ENCODE results near the gene KIF13A. TPM values are rescaled to one million over a fixed set of nuclear protein-coding genes. Genes with fewer than 3 reads are reported as not detected.
"Not testable (repeated sequence)": the region's sequence is repeated elsewhere in the genome, so short reads cannot be mapped to it uniquely, and the experiment has no call there.

The KIF13A gene
- total RNA-seq, 1 experiment from 2014 or later: 23.7 TPM

DNA sequence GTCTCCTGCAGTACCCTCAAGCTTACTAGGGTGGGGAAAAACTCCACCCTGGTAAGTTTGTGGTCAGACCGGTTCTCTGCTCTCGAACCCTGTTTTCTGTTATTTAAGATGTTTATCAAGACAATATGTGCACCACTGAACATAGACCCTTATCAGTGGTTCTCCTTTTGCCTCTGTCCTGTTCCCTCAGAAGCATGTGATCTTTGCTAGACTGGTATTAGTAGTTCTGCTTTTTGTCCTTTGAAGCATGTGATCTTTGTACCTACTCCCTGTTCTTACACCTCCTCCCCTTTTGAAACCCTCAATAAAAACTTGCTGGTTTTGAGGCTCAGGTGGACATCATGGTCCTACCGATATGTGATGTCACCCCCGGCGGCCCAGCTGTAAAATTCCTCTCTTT, 180.0 kb downstream of the KIF13A start:
- DNase-seq (ENCODE audit: low read depth); in situ Hi-C loops (cut with HindIII; ENCODE audit: low pct_unique_long_range_greater_than_20kb, low sequenced_read_pairs): not testable (repeated sequence)

DNA sequence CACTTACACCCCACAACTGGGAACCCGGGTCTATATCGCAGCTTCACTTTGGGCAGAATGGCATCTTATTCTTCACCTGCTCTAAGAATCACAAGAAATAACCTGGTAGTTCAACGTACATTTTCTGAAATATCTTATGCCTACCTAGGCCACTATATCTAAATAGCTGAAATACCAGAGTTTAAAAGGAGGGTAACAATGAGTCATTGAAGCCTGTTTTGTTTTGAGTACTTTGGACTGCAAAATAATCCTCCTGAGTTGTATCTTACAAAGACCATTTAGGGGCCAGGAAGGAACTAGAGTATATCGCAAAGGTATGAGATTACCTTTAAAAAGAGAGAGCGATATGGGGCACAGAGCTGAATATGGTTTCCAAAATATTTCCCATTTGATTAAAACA, 184.0 kb downstream of the KIF13A start:
- in situ Hi-C loops (cut with HindIII; ENCODE audit: low pct_unique_long_range_greater_than_20kb, low sequenced_read_pairs): no loop called here
- DNase-seq (ENCODE audit: low read depth): no peak

DNA sequence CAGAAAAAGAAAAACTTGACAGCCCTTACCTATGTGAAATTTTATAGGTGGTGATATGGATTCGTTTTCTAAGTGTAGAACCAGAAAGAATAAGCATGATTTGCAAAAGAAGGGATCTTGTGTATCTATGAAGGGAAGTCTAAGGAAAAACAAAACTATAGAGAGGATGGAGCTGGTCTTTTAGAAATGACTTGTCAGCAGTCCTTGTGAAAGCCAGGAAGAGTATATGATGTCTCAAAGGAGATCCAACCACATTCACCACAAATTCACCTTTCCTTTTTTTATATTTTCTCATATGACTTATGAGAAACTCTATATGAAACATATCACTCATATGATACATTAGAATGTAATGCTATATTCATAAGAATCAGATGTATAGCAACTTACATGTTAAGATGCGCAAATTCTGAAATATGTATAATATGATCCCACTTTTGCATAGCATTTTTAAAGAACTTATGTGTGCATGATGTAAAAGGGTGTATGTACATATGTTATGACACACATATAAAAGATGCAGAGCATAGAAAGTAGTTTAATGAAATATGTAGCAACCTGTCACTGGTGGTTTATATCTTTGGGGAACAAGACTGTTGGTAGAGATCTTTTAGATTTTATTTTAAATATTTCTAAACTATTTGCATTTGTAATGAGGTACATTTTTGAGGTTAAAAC, 188.8 kb downstream of the KIF13A start:
- no peak for DNase-seq (ENCODE audit: low read depth)
- in situ Hi-C loops (cut with HindIII; ENCODE audit: low pct_unique_long_range_greater_than_20kb, low sequenced_read_pairs): no loop called here

DNA sequence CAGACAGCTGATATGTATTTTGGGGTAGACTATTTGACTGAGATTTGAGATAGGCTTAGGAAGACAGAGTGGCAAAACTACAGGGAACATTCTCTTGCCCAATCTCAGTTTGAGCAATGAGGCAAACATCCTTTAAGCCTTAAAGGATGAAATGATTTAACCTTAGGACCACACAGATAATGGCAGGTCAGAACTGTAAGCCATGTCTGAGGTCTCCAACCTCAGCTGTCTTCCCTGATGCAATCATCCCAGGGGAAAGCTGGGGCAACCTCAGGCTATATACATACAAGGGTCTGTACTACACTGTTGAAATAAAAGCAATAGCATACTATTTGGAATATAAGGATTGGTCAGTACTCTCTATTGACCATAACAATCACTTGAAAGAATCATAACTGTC, 196.9 kb downstream of the KIF13A start:
- DNase-seq (ENCODE audit: low read depth): no peak

DNA sequence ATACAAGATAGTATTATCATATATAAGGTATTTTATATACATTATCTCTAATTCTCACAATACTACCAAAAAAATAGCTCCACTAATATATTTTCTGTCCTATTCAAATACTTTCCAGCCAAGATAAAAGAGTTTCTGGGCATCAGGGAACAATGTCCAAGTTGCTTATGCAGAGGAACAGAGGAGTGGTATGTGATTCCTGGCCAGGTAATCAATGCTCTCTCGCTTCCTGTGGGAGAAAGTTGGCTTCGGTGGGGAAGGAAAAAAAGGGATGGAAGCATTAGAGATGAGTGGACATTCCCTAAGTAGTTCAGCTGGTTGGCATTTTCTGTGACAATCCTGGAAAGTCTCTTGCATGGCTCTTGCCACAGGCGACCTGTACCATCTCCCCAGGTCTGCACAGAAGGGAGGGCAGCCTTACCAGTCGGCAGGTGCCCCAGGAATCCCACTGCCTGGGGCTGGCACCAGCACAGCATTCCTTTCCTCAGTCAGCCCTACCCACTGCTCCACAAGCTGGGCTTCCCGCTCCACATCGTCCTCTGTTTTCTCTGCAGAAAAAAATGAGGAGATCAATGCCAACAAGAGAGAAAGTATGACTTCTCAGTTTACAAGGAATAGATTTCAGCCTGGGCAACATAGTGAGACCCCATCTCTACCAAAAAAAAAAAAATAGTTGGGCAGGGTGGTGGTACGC, 202.2 kb downstream of the KIF13A start:
- in situ Hi-C loops (cut with HindIII; ENCODE audit: low pct_unique_long_range_greater_than_20kb, low sequenced_read_pairs): no loop called here
- no peak for DNase-seq (ENCODE audit: low read depth)

More for the DNA sequence above, 196.9 kb downstream of the KIF13A start:
- in situ Hi-C loops (cut with HindIII; ENCODE audit: low pct_unique_long_range_greater_than_20kb, low sequenced_read_pairs): no loop called here

DNA sequence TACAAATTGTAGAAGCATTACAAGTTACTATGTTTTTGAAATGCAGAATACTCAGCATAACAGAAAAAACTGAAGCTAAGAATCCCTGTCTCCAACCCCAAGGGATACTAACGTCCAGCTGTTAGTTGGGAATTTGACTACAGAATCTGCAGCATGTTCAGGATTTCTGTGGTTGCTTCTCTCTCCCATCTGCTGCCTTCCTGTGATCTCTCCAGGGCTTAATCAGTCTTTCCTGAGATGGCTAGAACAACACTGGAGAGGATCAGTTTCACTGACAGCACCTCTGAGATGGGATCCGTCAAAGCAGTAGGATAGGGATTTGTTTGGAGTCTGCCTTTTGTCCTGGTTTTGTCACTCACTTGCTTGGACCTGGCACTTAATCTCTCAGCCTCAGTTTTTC, 207.4 kb downstream of the KIF13A start:
- in situ Hi-C loops (cut with HindIII; ENCODE audit: low pct_unique_long_range_greater_than_20kb, low sequenced_read_pairs): no loop called here
- no peak for DNase-seq (ENCODE audit: low read depth)

DNA sequence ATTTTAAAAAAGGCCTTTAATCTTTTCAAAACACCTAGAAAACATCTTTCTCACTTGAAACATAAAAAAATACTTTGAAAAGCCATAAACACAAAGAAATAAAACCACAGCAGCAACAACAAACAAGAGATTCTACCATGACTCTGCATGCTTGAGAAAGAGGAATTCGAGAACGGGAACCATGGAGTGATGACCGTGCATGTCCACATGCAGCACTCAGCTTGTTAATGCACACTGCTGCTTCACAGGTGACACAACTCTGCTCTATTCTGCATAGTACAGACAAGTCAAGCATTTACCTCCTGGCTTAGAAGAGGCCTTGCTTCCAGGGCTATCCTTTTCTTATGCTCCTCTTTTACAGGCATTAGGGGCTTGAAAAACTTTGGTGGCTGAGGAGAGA, 215.8 kb downstream of the KIF13A start:
- in situ Hi-C loops (cut with HindIII; ENCODE audit: low pct_unique_long_range_greater_than_20kb, low sequenced_read_pairs): no loop called here

DNA sequence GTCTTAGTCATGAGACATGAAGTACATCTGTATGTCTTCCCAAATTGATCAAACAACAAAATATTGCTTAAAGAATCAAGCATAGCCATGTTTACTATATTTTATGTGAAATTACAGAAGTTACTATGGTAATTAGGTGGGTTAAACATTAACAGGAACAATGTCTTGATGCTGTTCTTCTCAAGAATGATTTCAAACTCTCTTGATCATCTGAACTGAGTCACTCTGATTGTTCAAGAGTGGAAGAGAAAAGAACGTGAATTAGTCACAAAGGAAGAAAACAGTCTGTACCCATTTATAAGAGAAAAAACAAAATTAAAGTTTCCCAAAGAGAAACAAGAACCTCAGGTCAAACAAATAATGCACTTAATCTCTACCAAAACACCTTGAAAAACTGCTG, 218.6 kb downstream of the KIF13A start:
- in situ Hi-C loops (cut with HindIII; ENCODE audit: low pct_unique_long_range_greater_than_20kb, low sequenced_read_pairs): no loop called here
- peak; percentile 39 for DNase-seq (ENCODE audit: low read depth)

More for the DNA sequence above, 215.8 kb downstream of the KIF13A start:
- DNase-seq (ENCODE audit: low read depth): no peak

DNA sequence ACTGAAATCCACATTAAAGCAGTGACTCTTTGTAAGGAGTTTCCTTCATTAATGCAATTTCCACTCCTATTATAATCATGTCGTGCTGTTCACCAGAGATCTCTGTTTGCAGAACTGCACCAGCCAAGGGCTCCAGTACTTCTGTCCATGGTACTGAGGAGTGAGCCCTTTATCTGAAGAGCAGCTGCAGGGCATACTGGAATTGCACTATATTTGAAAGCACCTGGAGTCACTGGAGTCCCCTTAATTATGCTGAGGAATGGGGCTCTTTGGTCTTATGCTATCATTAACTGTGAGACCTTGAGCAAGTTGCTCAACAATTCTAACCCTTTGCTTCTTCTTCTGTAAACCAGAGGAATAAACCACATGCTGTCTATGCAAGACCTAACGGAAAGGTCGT, 219.0 kb downstream of the KIF13A start:
- peak; percentile 24 for DNase-seq (ENCODE audit: low read depth)
- in situ Hi-C loops (cut with HindIII; ENCODE audit: low pct_unique_long_range_greater_than_20kb, low sequenced_read_pairs): no loop called here

DNA sequence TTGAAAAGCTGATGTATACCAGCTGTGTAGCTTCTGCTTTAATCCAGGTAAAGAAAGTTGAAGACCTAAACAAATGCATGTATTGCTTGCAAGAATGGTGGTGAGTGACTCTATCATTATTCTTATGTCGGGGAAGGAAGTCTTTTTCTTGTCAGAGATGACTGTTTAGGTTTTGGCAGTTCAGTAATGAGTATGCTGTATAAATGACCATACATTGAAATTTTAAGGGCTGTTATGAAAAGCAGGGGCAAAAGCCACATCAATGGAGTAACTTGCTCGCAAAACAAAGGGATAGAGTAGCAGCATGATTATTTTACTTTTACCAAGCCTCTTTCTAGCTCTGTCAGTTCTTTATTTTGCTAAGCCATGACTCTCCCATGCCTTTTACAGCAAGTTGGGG, 224.8 kb downstream of the KIF13A start:
- in situ Hi-C loops (cut with HindIII; ENCODE audit: low pct_unique_long_range_greater_than_20kb, low sequenced_read_pairs): no loop called here
- DNase-seq (ENCODE audit: low read depth): no peak

- DNase-seq (ENCODE audit: low read depth): no peak
Measured at GRCh38 chr6:17758119-17758518, 229.3 kb downstream of the KIF13A start.

DNA sequence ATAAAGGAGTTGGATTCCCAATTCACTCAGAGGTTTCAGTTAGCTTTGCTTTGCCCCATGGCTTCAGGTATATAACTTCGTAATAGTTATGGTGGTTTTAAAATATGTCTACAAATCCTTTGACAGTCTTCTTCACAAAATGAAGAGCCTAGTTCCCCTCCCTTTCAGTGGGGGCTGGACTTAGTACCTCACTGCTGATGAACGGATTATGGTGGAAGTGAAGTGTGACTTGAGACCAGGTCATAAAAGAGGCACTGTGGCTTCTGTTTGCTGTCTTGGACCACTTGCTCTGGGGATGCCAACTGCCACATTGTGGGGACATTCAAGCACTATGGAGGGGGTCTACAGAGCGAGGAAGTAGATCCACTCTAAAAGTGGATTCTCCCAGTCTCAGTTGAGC, 233.2 kb downstream of the KIF13A start:
- DNase-seq (ENCODE audit: low read depth): no peak
- in situ Hi-C loops (cut with HindIII; ENCODE audit: low pct_unique_long_range_greater_than_20kb, low sequenced_read_pairs): no loop called here

More at GRCh38 chr6:17758119-17758518, 229.3 kb downstream of the KIF13A start:
- in situ Hi-C loops (cut with HindIII; ENCODE audit: low pct_unique_long_range_greater_than_20kb, low sequenced_read_pairs): no loop called here

- in situ Hi-C loops (cut with HindIII; ENCODE audit: low pct_unique_long_range_greater_than_20kb, low sequenced_read_pairs); DNase-seq (ENCODE audit: low read depth): not testable (repeated sequence)
Measured at GRCh38 chr6:17745324-17745723, 242.1 kb downstream of the KIF13A start.

- in situ Hi-C loops (cut with HindIII; ENCODE audit: low pct_unique_long_range_greater_than_20kb, low sequenced_read_pairs); DNase-seq (ENCODE audit: low read depth): not testable (repeated sequence)
Measured at GRCh38 chr6:17744757-17745308, 242.6 kb downstream of the KIF13A start.

GRCh38 chr6:17744019-17744756, 243.2 kb downstream of the KIF13A start:
- DNase-seq (ENCODE audit: low read depth): no peak
- in situ Hi-C loops (cut with HindIII; ENCODE audit: low pct_unique_long_range_greater_than_20kb, low sequenced_read_pairs): no loop called here

- DNase-seq (ENCODE audit: low read depth): no peak
- in situ Hi-C loops (cut with HindIII; ENCODE audit: low pct_unique_long_range_greater_than_20kb, low sequenced_read_pairs): no loop called here
Measured at GRCh38 chr6:17741507-17741906, 245.9 kb downstream of the KIF13A start.

DNA sequence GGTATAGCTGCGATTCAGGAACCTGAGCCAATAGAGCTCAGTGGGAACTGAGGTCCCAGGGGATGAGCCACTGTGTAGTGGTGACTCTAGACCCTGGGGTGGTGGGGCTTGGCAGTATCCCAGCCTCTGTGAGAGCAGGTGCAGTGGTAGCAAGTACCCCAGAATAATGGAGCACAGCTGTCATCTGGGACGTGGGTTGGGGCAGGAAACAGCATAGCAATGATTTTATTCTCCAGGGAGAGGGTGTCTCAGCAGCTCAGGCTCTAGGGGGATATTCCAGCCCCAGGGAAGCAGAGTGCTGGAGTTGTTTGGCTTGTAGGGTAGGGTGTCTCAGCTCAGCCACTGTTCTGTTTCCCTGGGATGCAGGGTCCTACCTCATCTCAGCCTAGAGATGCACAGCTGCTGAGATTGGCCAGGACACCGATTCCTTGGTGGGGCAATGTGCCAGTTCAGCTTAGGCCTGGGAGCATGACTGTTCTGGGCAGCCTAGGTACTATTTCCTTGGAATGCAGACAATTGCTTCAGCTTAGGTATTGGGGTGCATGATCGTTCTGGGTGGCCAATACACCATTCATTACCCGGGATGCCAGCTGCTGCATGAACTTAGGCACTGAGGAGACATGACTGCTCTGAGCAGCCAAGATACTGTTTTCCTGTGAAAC, 246.7 kb downstream of the KIF13A start:
- in situ Hi-C loops (cut with HindIII; ENCODE audit: low pct_unique_long_range_greater_than_20kb, low sequenced_read_pairs): no loop called here
- no peak for DNase-seq (ENCODE audit: low read depth)

GRCh38 chr6:17737704-17738252, 249.7 kb downstream of the KIF13A start:
- in situ Hi-C loops (cut with HindIII; ENCODE audit: low pct_unique_long_range_greater_than_20kb, low sequenced_read_pairs): no loop called here
- no peak for DNase-seq (ENCODE audit: low read depth)
